Pons (tissue), 1 donor: ENCODE results near the gene ARHGEF10L.

Experiments
- DNase-seq: peaks from one replicate; pipeline ENCODE4 v3.0.0-alpha.2; 2016; ENCODE audit warnings: low spot score

The ARHGEF10L gene

GRCh38 chr1:17523321-17524041 lies 16.0 kb upstream of the ARHGEF10L start:
- no peak for DNase-seq

DNA sequence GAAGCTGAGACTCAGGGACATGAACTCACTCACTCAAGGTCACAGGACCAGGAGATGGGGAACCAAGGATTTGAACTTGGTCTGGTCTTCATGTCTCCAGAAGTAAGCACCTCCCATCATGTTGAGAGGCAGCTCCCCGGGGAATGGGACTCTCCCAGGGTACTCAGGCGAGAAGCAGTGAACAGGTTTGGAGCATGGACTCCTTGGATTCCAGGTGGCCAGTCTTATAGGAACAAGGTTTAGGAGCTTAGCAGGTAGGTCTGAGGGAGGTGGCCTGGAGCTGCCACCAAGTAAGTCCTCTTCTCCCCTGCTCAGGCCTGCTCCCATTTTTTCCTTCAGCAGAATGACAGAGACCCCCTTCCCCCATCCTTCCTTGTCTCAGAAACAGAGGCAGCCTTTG lies 14.9 kb upstream of the ARHGEF10L start:
- no peak for DNase-seq

DNA sequence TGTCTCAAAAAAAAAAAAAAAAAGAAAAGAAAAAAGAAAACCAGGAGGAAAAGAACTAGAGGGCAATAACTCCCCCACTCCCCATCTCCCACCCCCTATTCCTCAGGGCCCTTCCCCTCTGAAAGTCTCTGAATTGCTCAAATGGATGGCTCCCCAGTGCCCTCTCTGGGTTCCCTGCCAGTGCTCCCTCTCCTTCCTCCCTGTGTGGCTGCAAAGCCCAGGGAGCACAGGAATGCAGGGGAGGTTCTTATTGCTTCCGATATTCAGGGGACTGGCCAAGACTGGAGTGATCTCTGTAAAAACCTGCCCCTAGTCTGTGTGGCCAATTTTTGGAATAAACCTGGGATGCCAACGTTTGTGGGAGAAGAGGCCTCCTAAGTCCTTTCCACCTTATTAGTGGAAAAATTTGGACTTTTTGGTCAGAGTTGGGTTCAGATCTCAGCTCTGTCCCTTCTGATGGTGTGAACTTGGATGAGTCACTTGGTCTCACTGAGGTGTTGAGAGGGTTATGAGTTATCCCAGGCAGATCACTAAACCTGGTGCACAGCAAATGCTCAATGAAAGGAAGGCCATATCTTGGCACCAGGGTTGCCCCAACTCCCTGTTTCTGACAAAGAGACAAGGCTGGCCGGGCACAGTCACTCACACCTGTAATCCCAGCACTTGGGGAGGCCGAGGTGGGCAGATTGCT lies 13.4 kb upstream of the ARHGEF10L start:
- DNase-seq: no peak

DNA sequence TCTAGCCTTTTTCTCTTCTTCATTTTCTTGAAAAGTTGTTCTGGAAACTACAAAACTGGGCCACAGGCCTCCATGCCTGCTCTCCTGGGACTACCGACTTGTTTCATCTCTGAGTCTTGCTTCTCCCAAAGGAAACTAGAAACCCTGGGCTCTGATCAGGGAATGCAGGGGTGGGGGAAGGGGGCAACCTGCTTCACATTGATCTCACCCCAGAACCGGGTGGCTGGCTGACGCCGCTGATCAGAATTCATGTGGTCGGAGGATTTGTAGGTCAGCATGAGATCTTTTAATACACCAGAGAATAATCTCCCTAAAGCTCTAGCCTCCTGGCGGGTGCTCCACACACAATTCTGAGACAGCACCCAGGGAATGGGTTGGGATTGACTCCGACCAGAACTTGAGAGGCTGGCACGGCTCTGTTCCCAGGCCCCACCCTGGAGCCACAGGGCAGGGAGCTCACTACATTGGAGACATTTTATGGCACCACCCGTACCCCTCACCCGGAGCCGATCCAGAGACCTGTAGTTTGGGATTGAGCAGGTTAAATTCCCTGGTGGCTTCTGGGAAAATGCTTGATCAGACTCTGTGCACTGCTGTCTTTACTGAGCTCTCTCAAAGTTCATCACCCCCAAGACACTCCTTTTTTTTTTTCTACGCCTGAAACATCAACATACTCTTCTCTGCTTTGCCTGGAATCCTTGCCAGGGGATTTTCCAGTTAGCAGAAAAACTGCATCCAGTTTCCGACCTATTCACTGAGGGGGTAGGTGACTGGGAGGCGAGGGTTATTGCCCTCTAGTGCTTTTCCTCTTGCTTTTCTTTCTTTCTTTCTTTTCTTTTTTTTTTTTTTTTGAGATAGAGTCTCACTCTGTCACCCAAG lies 12.2 kb upstream of the ARHGEF10L start:
- DNase-seq: no peak

DNA sequence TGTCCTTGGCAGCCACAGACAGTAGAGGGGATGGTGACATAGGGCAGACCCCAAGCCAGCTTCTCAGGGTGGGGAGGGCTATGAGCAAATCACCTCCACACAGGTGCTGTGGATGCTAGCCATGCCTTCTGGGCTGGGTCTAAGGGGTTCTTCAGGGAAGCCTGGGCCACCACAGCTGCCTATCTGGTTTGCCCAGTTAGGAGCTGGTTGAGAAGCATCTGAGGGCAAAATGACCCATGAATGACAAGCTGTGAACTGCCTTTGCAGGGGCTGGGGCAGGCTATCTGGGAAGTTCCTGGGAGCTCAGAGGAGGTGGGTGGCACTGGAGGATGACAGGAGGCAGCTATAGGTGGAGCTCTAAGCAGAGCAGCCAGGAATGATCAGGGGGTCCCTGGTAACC lies 10.1 kb upstream of the ARHGEF10L start:
- DNase-seq: no peak

GRCh38 chr1:17531343-17531681 lies 8.2 kb upstream of the ARHGEF10L start:
- DNase-seq: no peak

DNA sequence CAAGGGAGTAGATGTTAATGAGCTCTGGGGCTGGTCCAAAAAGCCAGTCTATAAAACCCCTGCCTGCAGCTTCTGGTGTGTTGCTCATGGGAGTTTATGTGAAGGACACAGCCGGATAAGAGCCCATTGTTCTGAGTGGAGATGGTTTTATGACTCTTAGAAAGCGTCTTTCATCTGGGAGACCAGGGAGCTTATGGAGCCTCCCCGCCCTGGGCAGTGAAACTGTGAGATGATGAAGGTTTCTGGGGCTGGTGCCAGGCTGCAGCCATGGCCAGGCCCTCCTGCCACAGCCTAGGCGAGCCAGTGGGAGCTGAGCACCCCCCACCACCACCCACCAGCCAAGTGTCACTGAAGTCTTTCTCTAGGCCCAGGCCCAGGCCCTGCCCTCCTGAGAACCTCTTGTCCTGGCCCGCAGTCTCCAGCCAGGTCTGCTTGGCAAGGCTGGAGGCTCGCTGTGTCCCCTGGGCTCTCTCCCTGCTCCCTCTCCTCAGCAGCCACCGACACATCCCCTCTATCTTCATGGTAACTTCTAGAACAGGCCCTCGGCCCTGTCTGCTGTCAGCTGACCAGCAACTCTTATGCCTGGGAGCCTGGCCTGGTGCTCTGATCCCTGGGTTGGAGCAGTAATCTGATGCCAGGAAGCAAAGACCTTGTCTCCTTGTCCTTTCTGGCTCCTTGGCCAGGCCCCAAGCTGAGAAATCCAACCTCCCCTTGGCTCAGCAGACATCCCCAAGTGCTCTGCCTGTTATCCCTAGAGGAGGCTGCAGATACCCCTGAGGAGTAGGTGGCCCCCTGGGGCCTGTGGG lies 7.6 kb upstream of the ARHGEF10L start:
- DNase-seq: peak; percentile 83

DNA sequence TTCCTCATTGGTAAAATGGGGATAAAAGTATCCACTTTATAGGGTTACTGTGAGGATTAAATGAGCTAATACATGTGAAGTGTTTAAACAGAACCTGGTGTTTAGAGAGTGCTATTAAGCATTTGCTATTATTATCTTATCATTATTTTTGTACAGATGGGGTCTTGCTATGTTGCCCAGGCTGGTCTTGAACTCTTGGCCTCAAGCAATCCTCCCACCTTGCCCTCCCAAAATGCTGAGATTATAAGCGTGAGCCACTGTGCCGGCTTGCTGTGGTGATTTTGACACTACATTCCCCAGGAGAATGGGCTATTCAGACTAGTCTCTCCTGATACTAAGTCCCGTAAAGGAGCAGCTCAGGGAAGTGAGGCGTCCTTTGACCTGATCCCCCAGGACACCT lies 6.3 kb upstream of the ARHGEF10L start:
- DNase-seq: no peak

DNA sequence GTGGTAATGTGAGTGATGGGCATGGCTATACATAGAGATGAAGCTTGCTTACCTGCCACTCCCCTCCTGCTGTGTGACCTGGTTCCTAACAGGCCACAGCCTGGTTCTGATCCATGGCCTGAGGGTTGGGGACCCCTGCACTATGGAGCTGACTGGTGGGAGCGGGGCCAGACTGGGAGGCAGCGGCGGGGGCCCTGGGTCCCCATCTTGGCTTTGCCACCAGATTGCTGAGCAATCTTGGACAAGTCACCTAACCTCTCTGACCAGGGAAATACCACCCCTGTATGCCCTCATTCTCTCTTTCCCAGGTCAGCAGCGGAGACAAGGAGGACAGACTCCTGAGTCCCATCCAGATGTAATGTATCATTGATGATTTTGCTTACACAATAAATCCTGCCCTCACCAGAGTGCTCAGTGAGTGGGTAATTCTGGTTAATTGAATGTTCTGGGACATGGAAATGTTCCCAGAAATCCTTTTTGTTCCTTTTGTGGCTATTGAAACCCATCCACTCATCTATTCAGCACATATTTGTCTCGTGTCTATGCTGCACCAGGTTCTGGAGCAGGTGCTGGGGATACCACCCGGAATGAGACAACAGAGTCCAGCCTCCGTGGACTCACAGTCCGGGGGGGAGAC lies 4.1 kb upstream of the ARHGEF10L start:
- DNase-seq: peak; percentile 39

GRCh38 chr1:17538010-17538409 lies 1.5 kb upstream of the ARHGEF10L start:
- DNase-seq: no peak

GRCh38 chr1:17538428-17539117 lies 925 bp upstream of the ARHGEF10L start:
- DNase-seq: peak; percentile 42

DNA sequence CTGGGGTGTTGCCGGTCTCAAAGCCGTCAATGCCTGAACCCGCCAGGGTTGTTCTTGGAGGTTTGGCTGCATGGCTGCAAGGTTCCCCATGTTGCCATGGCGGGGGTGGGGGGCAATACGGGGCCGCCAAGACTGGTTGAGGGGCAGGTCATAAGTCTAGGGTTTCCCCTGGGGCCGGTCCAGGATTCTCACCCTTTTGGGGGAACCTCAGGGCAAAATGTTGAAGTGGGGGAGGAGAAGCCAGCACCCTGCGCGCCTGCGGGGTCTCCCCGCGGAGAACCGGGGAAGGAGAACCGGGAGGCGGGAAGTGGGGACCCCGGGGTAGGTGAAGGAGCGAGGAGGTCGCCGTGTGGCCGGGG lies 401 bp upstream of the ARHGEF10L start:
- DNase-seq: no peak

- no peak for DNase-seq
These were observed 930 bp downstream of the ARHGEF10L start for GRCh38 chr1:17540255-17541001.

- DNase-seq: no peak
These were observed 3.1 kb downstream of the ARHGEF10L start for GRCh38 chr1:17542645-17543044.

DNA sequence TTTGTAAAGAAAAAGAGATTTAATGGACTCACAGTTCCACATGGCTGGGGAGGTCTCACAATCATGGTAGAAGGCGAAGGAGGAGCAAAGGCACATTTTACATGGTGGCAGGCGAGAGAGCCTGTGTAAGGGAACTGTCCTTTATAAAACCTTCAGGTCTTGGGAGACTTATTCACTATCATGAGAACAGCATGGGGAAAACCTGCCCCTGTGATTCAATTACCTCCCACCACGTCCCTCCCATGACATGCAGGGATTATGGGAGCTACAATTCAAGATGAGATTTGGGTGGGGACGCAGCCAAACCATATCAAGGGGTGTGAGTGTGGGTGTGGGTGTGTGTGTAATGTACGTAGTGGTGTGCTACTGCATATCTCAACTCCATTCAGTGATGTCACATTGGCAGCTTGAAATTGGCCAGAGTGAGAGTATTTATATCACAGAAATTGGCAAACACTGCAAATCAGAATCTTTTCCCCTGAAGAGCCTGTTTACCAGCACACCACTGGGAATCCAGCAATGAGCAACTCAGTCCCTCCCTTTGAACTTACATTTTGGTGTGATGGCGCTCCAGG lies 5.4 kb downstream of the ARHGEF10L start:
- DNase-seq: no peak

- DNase-seq: no peak
These were observed 5.9 kb downstream of the ARHGEF10L start for GRCh38 chr1:17545356-17545755.

GRCh38 chr1:17546946-17547670 lies 7.6 kb downstream of the ARHGEF10L start:
- no peak for DNase-seq

DNA sequence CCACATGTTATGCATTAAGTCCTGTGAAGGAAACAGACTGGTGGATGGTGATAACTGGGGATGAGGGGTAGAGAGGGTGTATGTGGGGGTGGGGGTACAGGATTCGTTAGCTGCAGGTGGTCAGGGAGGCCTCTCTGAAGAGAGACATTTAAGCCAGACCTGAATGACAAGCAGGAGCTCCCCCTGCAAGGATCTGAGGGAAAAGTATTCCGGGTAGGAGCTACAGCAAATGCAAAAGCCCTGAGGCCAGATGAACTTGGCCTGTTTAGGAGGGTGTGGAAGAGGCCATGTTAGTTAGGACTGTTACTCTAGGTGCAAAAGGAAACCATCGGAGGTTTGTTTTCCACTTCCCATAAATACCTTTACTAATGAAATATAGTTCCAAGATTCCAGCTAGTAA lies 9.9 kb downstream of the ARHGEF10L start:
- DNase-seq: no peak
